NCI-H460 (cell line): ENCODE measurements around the gene TMEM167B. TPM values are rescaled to one million over a fixed set of nuclear protein-coding genes. Genes with fewer than 3 reads are reported as not detected.

ENCODE experiments used
- small RNA-seq, 2 experiments: library from RNA; depleted of rRNA; stranded (forward); fragments of <200 nt; gene quantifications; one replicate each; pipeline ENCODE3, GENCODE V24; 2014
- total RNA-seq: library from RNA; depleted of rRNA; stranded (reverse); fragments of >200 nt; shearing (Covaris generic); gene quantifications from 2 replicates; pipeline ENCODE4 v1.2.3, GENCODE V29; 2014; rRNA removed

The TMEM167B gene
- total RNA-seq, 1 experiment from 2014 or later, result 23.1 TPM

Small RNAs within 50 kb of the gene (small RNA-seq; reads per million reads assigned to genes)
- gene AL356488.2, result 0 reads per million in 2 experiments

Other genes with a start within 250 kb of the TMEM167B start
- 0.75 and 1.5 TPM in 2 replicates for gene AKNAD1, start 233.7 kb upstream of the TMEM167B start, total RNA-seq
- gene GPSM2, start 213.8 kb upstream of the TMEM167B start, total RNA-seq, result 31.0 and 35.3 TPM in 2 replicates
- gene CLCC1, start 127.3 kb upstream of the TMEM167B start, total RNA-seq, result 22.7 and 23.0 TPM in 2 replicates
- 6.7 and 7.7 TPM in 2 replicates for gene WDR47, start 48.7 kb upstream of the TMEM167B start, total RNA-seq
- 47.7 and 72.5 TPM in 2 replicates for gene TAF13, start 14.8 kb upstream of the TMEM167B start, total RNA-seq
- gene ELAPOR1, start 23.4 kb downstream of the TMEM167B start, total RNA-seq, result 0.12 and 0.23 TPM in 2 replicates
- gene SARS1, start 123.2 kb downstream of the TMEM167B start, total RNA-seq, result 384 and 411 TPM in 2 replicates
- 2.7 and 3.8 TPM in 2 replicates for gene CELSR2, start 158.8 kb downstream of the TMEM167B start, total RNA-seq
- 23.1 and 28.0 TPM in 2 replicates for gene PSRC1, start 192.4 kb downstream of the TMEM167B start, total RNA-seq
- gene MYBPHL, start 216.2 kb downstream of the TMEM167B start, total RNA-seq, result not detected in 2 replicates